Stimulated activated CD4-positive, alpha-beta T cell treated with anti-CD3 and anti-CD28 coated beads, Interleukin-2, amount 100 ng/mL, for 4 hours (primary cell): Measurements from ENCODE around the gene ANKRD30B.
"Not testable (repeated sequence)": the region's sequence is repeated elsewhere in the genome, so short reads cannot be mapped to it uniquely, and the experiment has no call there.

Experiments
- DNase-seq: peaks from one replicate; pipeline ENCODE4 v3.0.0-alpha.2; 2020; ENCODE audit warnings: low read depth

Gene ANKRD30B, protein sequence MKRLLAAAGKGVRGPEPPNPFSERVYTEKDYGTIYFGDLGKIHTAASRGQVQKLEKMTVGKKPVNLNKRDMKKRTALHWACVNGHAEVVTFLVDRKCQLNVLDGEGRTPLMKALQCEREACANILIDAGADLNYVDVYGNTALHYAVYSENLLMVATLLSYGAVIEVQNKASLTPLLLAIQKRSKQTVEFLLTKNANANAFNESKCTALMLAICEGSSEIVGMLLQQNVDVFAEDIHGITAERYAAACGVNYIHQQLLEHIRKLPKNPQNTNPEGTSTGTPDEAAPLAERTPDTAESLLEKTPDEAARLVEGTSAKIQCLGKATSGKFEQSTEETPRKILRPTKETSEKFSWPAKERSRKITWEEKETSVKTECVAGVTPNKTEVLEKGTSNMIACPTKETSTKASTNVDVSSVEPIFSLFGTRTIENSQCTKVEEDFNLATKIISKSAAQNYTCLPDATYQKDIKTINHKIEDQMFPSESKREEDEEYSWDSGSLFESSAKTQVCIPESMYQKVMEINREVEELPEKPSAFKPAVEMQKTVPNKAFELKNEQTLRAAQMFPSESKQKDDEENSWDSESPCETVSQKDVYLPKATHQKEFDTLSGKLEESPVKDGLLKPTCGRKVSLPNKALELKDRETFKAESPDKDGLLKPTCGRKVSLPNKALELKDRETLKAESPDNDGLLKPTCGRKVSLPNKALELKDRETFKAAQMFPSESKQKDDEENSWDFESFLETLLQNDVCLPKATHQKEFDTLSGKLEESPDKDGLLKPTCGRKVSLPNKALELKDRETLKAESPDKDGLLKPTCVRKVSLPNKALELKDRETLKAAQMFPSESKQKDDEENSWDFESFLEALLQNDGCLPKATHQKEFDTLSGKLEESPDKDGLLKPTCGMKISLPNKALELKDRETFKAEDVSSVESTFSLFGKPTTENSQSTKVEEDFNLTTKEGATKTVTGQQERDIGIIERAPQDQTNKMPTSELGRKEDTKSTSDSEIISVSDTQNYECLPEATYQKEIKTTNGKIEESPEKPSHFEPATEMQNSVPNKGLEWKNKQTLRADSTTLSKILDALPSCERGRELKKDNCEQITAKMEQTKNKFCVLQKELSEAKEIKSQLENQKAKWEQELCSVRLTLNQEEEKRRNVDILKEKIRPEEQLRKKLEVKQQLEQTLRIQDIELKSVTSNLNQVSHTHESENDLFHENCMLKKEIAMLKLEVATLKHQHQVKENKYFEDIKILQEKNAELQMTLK (N-terminal part only)

DNA sequence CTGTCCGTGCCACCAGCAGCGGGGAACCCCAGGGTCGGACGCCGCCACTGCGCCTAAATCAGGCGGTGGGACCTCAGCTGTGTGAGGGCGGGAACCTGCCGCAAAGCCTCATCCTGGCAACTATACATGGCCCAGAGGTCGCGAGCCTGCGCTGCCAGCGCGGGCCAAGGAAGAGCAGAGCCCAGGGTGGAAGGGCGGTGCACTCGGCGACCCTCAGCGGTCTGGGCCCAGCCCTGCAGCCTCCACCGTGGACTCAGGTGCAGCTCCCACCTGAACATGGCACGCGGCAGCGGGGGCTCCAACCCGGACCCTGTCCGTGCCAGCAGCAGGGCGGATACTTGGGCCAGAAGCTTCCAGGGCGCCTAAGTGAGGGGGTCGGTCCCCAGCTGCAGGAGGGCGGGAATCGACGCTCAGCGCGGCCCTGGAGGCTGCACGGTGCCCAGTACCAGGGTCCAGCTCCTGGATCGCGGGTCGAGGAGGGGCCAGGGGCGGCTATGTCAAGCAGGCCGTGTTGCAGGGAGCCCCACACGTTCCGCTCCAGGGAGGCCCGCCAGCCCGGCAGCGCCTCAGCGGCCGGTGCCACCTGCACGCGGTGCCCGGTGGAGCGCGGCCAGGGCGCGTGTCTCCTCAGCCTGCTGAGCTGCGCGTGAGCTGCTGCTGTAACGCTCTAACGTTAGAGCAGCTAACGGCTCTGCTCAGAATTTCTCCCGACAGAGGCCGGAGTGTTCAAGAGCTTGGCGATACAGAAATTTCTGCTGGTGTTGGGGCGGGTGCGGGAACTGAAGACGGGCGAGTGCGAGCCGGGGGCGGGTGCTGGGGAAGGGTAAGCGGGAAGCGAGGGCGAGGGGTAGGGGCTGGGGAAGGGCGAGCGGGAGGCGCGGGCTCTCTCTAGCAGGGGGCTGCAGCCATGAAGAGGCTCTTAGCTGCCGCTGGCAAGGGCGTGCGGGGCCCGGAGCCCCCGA is at the start of gene ANKRD30B:
TSS of gene ANKRD30B (plus strand) at position 660 of the 962 bp plus-strand sequence. CDS start at position 908, 248 bp downstream.
- DNase-seq, result no peak

DNA sequence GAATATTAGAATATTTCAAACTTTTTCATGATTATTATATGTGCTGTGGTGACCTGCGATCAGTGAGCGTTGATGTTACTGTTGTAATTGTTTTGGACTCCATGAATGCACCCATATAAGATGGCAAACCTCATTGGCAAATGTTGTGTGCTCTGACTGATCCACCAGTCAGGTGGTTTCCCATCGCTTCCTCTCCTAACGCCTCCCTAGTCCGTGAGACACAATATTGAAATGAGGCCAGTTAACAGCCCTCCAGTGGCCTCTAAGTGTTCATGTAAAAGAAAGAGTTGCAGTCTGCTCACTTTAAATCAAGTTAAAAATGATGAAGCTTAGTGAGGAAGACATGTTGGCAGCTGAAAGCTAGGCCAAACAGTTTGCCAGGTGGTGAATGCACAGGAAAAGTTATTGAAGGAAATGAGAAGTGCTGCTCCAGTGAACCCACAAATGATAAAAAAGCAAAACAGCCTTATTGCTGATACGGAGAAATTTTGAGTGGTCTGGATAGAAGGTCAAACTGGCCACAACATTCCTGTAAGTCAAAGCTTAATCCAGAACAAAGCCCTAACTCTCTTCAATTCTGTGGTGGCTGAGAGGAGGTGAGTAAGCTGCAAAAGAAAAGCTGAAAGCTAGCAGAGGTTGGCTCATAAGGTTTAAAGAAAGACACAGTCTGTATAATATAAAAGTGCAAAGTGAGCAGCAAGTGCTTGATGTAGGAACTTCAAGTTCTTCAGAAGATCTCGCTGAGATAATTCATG is 46.5 kb upstream of the ANKRD30B start:
- not testable (repeated sequence) for DNase-seq

DNA sequence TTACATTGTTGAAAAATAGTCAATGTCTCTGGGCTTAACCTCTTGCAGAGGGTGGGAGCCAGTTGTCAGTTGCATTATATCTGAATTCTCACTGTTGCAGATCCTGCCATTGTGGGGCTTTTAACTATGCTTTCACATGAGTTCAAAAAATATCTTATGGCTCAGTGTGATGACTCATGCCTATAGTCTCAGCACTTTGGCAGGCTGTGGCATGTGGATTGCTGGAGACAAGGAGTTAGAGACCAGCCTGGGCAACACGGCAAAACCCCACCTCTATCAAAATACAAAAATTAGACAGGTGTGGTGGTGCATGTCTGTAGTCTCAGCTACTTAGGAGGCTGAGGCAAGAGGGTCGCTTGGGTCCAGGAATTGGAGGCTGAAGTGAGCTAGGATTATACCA is 38.2 kb upstream of the ANKRD30B start:
- not testable (repeated sequence) for DNase-seq

DNA sequence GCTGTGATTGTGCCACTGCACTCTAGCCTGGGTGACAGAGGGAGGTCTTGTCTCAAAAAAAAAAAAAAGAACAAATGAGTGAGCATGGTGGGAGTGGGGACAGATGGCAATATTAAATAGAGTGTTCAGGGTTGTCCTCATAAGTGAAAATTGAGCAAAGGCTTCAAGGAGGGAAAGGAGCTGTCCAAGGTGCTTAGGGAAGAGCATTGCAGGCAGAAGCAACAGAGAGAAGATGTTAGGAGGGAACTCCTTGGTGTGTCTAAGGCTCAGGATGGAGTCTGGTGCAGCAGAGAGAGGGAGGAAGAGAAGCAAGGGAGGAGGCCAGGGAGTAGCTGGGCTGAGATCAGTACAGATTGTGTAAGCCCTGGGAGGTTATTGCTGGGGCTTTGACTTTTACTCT is 26.4 kb upstream of the ANKRD30B start:
- not testable (repeated sequence) for DNase-seq

DNA sequence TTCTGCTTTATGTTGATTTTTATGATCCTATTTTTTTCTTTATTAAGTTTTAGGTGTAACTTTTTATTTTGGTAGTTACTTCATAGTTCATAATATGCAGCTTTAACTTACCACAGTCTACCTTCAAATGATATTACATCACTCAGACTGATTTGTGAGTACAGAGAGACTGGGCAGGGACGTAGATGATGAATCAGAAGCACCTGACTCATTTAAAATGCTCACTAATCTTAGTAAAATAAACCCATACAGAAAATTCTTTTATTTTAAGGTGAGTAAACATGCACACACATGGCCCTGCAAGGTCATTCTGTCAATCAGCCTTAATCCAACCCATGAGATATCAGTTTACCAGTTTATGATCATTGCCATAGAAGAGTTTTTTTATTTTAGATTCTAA is 8.9 kb upstream of the ANKRD30B start:
- DNase-seq, result not testable (repeated sequence)

DNA sequence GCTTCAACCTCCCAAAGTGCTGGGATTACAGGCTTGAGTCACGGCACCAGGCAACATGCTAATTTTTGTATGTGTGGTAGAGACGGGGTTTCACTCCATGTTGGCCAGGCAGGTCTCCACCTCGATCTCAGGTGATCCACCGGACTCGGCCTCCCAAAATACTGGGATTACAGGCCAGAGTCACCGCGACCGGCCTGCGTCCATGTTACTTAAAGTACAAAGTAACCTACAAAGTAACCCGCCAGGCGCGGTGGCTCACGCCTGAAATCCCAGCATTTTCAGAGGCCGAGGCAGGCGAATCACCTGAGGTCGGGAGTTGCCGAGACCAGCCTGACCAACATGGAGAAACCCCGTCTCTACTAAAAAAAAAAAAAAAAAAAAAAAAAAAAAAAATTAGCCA is 1.1 kb upstream of the ANKRD30B start:
- DNase-seq, result no peak

DNA sequence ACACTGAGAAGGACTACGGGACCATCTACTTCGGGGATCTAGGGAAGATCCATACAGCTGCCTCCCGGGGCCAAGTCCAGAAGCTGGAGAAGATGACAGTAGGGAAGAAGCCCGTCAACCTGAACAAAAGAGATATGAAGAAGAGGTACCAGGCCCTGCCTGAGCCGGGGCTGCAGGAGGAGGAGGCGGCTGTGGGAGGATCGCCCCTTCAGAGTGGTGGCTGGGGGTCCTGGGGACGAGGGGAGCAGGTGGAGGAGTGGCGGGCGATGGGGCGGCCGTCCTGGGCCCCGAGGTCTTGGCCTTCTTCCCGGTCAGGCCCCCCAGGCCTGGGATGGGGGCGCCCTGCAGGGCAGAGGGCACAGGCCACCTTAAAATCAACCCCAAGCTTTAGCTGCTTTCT is 524 bp downstream of the ANKRD30B start:
- no peak for DNase-seq

DNA sequence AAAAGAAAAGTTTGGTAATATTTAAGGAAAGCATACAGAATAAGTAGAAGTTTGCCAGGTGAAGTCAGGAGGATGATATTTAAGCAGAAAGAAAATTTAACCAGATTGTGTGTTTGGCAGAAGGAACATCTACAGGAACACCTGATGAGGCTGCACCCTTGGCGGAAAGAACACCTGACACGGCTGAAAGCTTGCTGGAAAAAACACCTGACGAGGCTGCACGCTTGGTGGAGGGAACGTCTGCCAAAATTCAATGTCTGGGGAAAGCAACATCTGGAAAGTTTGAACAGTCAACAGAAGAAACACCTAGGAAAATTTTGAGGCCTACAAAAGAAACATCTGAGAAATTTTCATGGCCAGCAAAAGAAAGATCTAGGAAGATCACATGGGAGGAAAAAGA is 15.6 kb downstream of the ANKRD30B start:
- DNase-seq, result not testable (repeated sequence)

DNA sequence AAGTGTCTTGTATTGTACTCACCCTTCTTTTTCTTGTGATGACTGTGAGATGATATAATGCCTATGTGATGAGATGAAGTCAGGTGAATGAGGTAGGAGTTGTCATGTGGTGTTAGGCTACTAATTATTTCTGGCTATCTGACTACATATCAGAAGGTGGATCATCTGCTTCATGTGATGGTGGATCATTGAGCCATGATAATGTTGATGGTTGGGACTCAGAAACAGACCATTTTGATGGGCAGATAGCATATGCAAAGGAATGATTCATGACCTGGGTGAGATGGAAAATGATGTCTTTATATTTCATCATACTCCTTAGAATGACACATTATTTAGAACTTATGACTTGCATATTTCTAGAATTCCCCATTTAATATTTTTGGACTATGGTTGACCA is 19.5 kb downstream of the ANKRD30B start:
- no peak for DNase-seq

DNA sequence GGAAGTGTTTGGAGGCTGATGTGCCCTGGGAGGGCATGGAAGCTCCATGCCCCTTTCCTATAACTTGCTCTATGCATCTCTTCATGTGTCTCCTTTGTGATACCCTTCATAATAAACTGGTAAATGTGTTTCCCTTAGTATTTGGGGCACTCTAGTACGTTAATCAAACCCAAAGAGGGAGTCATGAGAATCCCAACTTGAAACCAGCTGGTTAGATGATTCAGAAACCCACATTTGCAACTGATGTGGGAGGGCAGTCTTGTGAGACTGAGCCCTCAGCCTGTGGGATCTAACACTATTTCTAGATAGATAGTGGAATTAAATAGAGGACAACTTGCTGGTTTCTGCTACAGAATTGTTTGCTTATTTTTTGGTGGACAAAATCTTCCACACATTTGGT is 20.3 kb downstream of the ANKRD30B start:
- no peak for DNase-seq

DNA sequence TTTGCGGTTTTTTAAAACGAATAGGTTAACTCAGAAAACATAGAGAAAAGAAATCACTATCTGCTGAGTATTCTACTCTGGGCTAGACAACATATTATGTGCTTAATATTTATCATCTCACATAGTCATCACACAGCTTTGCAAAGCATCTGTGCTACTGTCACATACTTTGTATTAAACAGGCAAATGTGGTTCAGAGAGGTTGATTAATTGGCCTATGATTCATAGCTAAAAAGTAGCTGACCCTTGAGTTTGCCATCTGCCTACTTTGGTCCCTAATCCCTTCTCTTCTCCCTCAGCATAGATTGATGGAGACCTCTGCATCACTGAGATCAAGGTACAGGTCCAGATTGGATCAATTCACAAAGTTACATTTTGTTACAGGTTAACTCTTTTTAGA is 21.4 kb downstream of the ANKRD30B start:
- DNase-seq, result no peak

DNA sequence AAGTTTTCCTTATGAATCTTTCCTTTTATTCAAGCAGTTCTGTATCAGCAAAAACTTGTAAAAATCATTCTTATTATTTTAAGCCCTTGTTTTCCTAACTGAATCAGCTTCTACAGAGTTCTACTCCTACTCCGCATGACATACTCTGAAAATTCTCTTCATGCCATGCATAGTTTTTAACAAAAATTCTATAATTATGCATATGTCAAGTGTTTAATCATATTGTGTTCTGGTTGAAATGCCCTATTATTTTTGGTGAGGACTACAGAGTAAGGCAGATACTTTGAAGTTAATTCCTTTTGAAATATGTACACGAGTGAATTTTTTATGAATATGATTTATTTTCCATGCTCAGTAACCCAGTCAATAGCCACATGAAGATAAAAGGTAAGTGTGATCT is 28.8 kb downstream of the ANKRD30B start:
- no peak for DNase-seq

DNA sequence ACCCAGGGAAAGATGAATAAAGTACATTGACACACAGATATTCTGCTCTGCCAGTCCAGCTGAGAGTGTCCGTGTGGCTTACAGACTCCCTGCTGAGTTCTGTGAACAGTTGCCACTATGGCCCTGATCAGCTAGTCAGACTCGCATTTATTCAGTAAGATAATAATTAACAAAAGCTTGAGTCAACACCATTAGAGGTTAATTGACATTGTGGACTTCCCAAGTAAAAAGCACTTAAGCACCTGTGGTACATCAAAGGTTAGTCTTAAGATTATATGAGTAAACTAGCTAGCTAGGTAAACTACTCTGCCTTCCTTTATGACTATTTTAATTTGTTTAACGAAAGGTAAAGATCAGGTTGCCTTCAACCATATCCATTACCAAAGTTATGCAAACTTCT is 33.7 kb downstream of the ANKRD30B start:
- no peak for DNase-seq

DNA sequence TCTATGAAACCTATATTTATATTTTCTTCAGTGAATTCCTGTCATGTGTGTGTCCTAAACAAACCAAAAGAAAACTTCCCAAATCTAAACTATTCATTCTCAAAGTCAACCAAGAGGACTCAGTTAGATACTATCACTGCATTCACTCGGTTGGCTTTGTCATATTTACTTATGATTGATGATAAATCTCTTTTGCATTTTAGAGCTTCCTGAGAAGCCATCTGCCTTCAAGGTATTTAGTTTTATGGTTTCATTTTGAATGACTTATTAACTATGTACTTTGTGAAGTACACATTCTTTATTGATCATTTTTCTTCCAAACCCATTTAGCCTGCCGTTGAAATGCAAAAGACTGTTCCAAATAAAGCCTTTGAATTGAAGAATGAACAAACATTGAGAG is 36.2 kb downstream of the ANKRD30B start:
- no peak for DNase-seq

DNA sequence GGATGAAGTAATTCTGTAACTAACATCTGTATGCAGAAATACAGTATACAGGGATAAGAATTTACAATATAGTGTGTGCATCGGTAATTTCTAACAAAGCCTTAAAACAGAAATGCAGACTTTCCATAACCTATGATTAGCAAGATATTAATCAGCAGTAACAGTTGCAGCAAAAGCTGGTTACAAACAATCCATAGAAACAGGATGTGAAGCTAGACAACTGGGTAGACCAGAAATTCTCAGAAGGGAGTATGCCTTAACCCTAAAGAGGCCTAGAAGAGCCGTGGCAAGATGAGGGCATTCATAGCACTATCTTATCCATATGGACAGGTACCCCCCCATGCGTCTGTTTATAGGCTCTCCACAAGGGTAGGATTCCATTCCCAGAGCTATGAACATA is 48.9 kb downstream of the ANKRD30B start:
- not testable (repeated sequence) for DNase-seq

DNA sequence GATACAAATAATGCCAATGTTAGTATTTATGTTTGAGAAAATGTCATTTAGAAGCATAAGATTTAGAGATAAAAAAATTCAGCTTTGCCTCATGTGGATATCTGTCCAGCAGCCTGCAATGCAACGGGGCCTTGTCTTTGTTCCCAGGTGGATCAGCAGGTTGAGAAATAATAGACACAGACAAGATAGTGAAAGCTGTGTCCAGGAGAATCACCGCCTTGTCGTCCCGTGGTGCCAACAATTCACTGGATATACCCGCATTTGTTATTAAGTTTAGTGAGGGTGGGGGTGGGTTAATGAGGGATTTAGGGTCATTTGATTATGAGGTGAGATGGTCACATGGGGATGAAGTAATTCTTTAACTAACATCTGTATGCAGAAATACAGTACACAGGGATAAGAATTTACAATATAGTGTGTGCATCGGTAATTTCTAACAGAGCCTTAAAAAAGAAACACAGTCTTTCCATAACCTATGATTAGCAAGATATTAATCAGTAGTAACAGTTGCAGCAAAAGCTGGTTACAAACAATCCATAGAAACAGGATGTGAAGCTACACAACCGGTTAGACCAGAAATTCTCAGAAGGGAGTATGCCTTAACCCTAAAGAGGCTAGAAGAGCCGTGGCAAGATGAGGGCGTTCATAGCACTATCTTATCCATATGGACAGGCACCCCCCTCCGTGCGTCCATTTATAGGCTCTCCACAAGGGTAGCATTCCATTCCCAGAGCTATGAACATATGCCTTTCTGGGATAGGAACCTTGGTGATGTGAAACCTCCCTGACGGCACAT is 50.2 kb downstream of the ANKRD30B start:
- not testable (repeated sequence) for DNase-seq

DNA sequence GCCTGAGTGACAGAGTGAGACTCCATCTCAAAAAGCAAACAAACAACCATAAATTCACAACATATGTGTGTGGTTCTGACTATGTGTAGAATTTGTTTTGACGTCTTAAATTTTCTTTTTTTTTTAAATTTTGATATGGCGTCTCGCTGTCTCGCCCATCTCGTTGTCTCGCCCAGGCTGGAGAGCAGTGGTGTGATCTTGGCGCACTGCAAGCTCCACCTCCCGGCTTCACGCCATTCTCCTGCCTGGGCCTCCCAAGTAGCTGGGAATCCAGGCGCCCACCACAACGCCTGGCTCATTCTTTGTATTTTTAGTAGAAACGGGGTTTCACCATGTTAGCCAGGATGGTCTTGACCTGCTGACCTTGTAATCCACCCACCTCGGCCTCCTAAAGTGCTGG is 63.1 kb downstream of the ANKRD30B start:
- DNase-seq, result not testable (repeated sequence)

DNA sequence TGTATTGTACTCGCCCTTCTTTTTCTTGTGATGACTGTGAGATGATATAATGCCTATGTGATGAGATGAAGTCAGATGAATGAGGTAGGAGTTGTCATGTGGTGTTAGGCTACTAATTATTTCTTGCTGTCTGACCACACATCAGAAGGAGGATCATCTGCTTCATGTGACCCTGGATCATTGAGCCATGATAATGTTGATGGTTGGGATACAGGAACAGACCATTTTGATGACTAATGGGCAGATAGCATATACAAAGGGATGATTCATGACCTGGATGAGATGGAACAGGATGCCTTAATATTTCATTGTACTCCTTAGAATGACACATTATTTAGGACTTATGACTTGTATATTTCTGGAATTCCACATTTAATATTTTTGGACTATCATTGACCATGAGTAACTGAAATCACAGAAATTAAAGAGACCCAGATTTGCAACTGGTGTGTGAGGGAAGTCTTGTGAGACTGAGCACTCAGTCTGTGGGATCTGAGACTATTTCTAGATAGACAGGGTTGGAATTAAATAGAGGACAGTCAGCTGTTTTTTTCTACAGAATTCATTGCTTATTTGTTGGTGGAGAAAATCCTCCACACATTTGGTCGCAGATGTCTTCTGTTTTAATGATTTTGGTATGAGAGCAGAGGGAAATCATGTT is 79.1 kb downstream of the ANKRD30B start:
- not testable (repeated sequence) for DNase-seq

DNA sequence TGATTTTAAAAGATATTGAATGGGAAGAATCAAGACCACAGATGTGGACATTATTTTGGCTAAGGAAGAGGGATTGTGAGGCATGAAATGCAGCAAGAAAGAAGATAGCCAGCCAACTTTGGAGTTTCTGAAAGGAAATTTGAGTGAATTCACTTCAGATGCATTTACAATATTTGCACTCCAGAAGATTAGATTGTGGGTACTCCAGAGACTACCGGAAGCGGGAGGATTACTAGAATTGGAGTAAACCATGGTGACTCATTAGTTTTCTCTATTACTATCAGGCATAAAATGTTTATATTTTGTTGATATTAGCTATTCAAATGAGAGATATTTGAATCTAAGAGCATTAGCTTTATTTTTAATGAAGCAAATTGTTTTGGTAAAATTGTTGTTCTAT is 93.6 kb downstream of the ANKRD30B start:
- not testable (repeated sequence) for DNase-seq
